ENCODE measurements around the gene SMIM3.

The SMIM3 gene

GRCh38 chr5:150778517-150779396 is at the start of gene SMIM3:
TSS of gene SMIM3 (plus strand) at chr5:150778757. CDS start at chr5:150795441, 16,684 bp downstream.
- DNase-seq (ENCODE audit: low spot score) = peak; percentile 83
- Histone ChIP-seq H3K36me3 (ENCODE audit: low read depth) (peaks cover 4% of the 10 kb centered on the region; the same call in 1 of the 2 replicates), H3K4me3 (ENCODE audit: severe bottlenecking) (peak within 1 kb of the TSS; percentile 49), H3K9me3 (ENCODE audit: severe bottlenecking) (no peaks in the 10 kb centered on the region), H3K27me3 (ENCODE audit: insufficient read depth, poor library complexity, severe bottlenecking) (no peaks in the 10 kb centered on the region), H3K4me1 (ENCODE audit: insufficient read depth, poor library complexity, severe bottlenecking) (peaks cover 57% of the 10 kb centered on the region), H3K27ac (ENCODE audit: poor library complexity, severe bottlenecking) (peak within 1 kb of the TSS; percentile 66)
- peak; percentile 73 for ATAC-seq (ENCODE audit: low read depth)
- TF ChIP-seq CTCF (IDR thresholded peaks at IDR 0.05; ENCODE audit: poor library complexity, severe bottlenecking) = peak; percentile 82

GRCh38 chr5:150729859-150730258 is 48.7 kb upstream of the SMIM3 start:
- no peak for ATAC-seq (ENCODE audit: low read depth)
- H3K36me3 ChIP-seq (ENCODE audit: low read depth) = peaks cover 84% of the 10 kb centered on the region
- DNase-seq (ENCODE audit: low spot score) = no peak

GRCh38 chr5:150731669-150732242 is 46.8 kb upstream of the SMIM3 start:
- ATAC-seq (ENCODE audit: low read depth) = no peak
- no peak overlapping the region for H3K4me3 ChIP-seq (ENCODE audit: severe bottlenecking)
- DNase-seq (ENCODE audit: low spot score) = no peak

More at GRCh38 chr5:150729859-150730258, 48.7 kb upstream of the SMIM3 start:
- no peak overlapping the region for H3K4me3 ChIP-seq (ENCODE audit: severe bottlenecking)
- no peaks in the 10 kb centered on the region for H3K27me3 ChIP-seq (ENCODE audit: insufficient read depth, poor library complexity, severe bottlenecking)
- no peak for TF ChIP-seq CTCF (IDR thresholded peaks at IDR 0.05; ENCODE audit: poor library complexity, severe bottlenecking)
- no peak overlapping the region for H3K27ac ChIP-seq (ENCODE audit: poor library complexity, severe bottlenecking)
- no peaks in the 10 kb centered on the region for H3K4me1 ChIP-seq (ENCODE audit: insufficient read depth, poor library complexity, severe bottlenecking)
- no peaks in the 10 kb centered on the region for H3K9me3 ChIP-seq (ENCODE audit: severe bottlenecking)

GRCh38 chr5:150734579-150735384 is 43.8 kb upstream of the SMIM3 start:
- no peak for DNase-seq (ENCODE audit: low spot score)
- Histone ChIP-seq H3K36me3 (ENCODE audit: low read depth) (peaks cover 58% of the 10 kb centered on the region), H3K27ac (ENCODE audit: poor library complexity, severe bottlenecking) (no peak overlapping the region), H3K9me3 (ENCODE audit: severe bottlenecking) (no peaks in the 10 kb centered on the region), H3K27me3 (ENCODE audit: insufficient read depth, poor library complexity, severe bottlenecking) (no peaks in the 10 kb centered on the region), H3K4me1 (ENCODE audit: insufficient read depth, poor library complexity, severe bottlenecking) (no peaks in the 10 kb centered on the region), H3K4me3 (ENCODE audit: severe bottlenecking) (no peak overlapping the region)
- no peak for ATAC-seq (ENCODE audit: low read depth)
- no peak for TF ChIP-seq CTCF (IDR thresholded peaks at IDR 0.05; ENCODE audit: poor library complexity, severe bottlenecking)

More at GRCh38 chr5:150731669-150732242, 46.8 kb upstream of the SMIM3 start:
- TF ChIP-seq CTCF (IDR thresholded peaks at IDR 0.05; ENCODE audit: poor library complexity, severe bottlenecking) = no peak
- Histone ChIP-seq H3K27ac (ENCODE audit: poor library complexity, severe bottlenecking) (no peak overlapping the region), H3K27me3 (ENCODE audit: insufficient read depth, poor library complexity, severe bottlenecking) (no peaks in the 10 kb centered on the region), H3K9me3 (ENCODE audit: severe bottlenecking) (no peaks in the 10 kb centered on the region), H3K4me1 (ENCODE audit: insufficient read depth, poor library complexity, severe bottlenecking) (no peaks in the 10 kb centered on the region), H3K36me3 (ENCODE audit: low read depth) (peaks cover 79% of the 10 kb centered on the region)
